ENCODE measurements around the gene PNPLA2. TPM values are rescaled to one million over a fixed set of nuclear protein-coding genes. Genes with fewer than 3 reads are reported as not detected.

The PNPLA2 gene
- 10 to 100 TPM; 10.9 to 42.3 (median 23.4) TPM for polyA plus RNA-seq

DNA sequence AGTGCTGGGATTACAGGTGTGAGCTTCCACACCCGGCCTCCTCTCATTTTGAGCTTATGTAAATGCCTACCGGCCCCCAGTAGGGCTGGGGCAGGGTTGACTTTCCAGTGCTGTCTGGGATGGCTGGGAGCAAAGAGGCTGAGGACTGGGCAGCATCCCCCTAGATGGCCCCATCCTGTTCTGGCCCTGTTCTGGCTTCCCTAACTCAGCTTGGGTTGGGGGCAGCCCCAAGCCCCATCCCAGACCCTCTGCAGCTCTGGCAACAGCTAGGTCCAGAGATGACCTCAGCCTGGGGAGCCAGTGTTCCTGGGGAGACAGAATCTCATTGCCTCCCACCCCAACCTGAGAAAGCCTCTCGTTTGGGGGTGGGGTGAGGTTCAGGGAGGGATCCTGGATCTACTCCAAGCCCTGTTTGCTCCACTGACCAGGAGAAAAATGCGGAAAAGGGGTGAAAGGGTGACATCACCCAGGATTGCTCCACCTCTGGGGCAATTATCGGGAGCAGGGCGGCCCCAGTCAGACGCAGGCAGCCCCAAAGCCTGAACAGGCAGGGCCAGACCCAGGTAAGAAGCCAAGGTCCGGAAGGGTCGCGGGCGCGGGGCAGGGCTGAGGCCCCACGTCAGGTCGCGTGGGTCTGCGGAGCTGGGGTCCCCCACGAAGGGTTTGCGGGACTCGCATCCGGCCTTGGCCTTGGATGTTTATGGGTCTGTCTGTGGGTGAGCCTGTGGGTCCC lies at the start of gene PNPLA2:
TSS of gene PNPLA2 (plus strand) at position 519 of the 733 bp plus-strand sequence. CDS start 805 bp downstream, outside the sequence.
- peak within 1 kb of the TSS; percentile 39 to 94 (median 70) for H3K27ac Mint-ChIP-seq
- no peaks in the 10 kb centered on the region for H3K36me3 Mint-ChIP-seq
- H3K9me3 Mint-ChIP-seq: no peaks in the 10 kb centered on the region
- H3K4me3 Mint-ChIP-seq: peak within 1 kb of the TSS; percentile 81 to 92 (median 89)
- DNase-seq: no peak
- peaks cover 0 to 13% (median 2%) of the 10 kb centered on the region in 3 donors for H3K27me3 Mint-ChIP-seq (ENCODE audit: low read depth in 3 of 3)
- H3K4me1 Mint-ChIP-seq: peaks cover 0 to 18% of the 10 kb centered on the region in 2 donors

DNA sequence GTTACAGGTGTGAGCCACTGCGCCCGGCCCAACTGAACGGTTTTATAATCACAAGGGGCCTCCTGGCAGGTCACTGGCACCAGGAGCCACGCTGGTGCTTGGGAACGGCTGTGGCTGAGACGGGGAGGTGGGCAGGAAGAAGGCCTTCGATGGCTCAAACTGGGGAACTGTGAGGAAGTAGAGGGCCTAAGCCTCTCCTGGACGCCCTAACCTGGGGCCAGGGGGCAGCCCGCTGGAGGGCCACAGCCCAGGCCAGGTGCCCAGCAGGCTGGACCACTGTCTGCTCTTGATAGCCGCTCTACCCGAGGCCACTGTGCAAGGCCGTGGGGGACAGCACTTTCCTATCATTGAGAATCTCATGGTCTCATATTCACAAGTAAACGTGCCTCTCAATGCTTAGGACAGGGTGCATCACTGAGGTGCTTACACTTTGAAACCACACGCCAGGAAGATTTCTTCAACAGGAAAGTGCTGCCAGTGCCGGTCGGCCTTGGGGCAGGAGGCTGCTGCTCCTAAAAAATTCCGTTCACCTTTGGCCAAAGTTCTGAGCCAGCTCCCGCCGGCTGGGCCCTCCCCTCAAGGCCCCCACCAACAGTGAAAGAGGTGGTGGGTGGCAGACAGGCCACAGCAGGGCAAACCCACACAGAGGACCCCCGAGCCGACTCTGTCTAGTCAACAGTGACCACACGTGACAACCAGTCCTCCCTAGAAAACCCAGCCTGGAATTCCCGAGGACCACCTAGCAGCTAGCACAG lies 48.6 kb upstream of the PNPLA2 start:
- no peak overlapping the region for H3K4me3 Mint-ChIP-seq
- H3K27ac Mint-ChIP-seq: no peak overlapping the region
- no peak for DNase-seq
- no peaks in the 10 kb centered on the region for H3K9me3 Mint-ChIP-seq
- H3K36me3 Mint-ChIP-seq: no peaks in the 10 kb centered on the region
- peaks cover 0 to under 1% of the 10 kb centered on the region in 2 donors for H3K4me1 Mint-ChIP-seq
- peaks cover 0 to 2% (median 0%) of the 10 kb centered on the region in 3 donors for H3K27me3 Mint-ChIP-seq (ENCODE audit: low read depth in 3 of 3)

DNA sequence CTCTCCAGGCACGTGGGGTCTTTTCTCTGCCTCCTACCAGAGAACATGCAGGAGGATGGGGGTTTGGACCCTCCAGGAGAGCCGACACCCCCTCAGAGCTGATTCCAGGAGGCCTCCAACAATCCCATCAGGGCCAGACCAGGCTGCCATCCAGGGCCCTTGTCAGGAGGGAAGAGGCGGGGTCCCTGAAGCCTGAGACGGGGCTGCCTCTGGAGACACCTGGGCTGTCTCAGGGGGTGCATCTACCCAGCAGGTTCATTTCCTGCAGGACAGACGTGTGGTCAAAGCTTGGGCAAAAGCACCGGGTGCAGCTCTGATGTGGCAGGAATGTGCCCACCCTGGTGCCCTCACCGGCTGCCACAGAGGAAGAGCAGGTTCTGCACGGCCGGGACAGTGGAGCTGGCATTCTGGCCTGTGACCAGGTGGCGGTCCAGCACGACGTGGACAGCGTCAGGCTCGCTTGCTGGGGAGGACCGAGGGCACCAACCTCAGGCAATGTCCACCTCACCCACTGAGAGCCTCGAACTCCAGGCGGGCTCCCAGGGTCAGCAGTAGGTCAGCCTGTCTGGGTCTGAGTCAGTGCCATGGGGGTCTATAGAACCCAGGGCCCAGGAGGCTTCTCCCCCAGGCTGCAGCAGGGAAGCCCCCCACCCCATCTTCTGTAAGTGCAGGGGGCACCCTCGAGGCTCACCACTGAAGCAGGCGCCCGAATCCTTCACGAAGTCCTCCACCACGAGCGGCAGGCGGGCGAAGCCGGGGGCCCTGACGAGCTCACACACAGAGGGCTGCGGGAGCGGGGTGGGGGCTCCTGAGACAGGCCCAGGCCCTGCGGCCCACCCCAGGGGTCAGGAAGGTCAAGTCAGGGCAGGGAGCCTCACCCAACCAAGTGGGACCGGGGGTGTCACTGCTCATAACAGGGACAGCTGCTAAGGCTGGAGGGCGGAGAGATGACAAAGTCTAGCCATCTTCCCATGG lies 47.8 kb upstream of the PNPLA2 start:
- H3K4me3 Mint-ChIP-seq: no peak overlapping the region

GRCh38 chr11:771617-772204 lies 47.0 kb upstream of the PNPLA2 start:
- Mint-ChIP-seq H3K36me3 (no peaks in the 10 kb centered on the region), H3K27me3 (ENCODE audit: low read depth in 3 of 3) (peaks cover 2 to 7% (median 2%) of the 10 kb centered on the region in 3 donors), H3K9me3 (no peaks in the 10 kb centered on the region), H3K4me3 (no peak overlapping the region), H3K27ac (no peak overlapping the region), H3K4me1 (peaks cover 6 to 14% of the 10 kb centered on the region in 2 donors)
- no peak for DNase-seq

More for the DNA sequence above, 47.8 kb upstream of the PNPLA2 start:
- Mint-ChIP-seq H3K27me3 (ENCODE audit: low read depth in 3 of 3) (peaks cover 2 to 4% (median 2%) of the 10 kb centered on the region in 3 donors), H3K36me3 (no peaks in the 10 kb centered on the region), H3K9me3 (no peaks in the 10 kb centered on the region), H3K27ac (no peak overlapping the region), H3K4me1 (peaks cover 6 to 8% of the 10 kb centered on the region in 2 donors)
- no peak for DNase-seq

GRCh38 chr11:772429-773390 lies 46.0 kb upstream of the PNPLA2 start:
- peaks cover 2 to 7% (median 2%) of the 10 kb centered on the region in 3 donors for H3K27me3 Mint-ChIP-seq (ENCODE audit: low read depth in 3 of 3)
- H3K4me3 Mint-ChIP-seq: no peak overlapping the region
- H3K4me1 Mint-ChIP-seq: peaks cover 6 to 14% of the 10 kb centered on the region in 2 donors

DNA sequence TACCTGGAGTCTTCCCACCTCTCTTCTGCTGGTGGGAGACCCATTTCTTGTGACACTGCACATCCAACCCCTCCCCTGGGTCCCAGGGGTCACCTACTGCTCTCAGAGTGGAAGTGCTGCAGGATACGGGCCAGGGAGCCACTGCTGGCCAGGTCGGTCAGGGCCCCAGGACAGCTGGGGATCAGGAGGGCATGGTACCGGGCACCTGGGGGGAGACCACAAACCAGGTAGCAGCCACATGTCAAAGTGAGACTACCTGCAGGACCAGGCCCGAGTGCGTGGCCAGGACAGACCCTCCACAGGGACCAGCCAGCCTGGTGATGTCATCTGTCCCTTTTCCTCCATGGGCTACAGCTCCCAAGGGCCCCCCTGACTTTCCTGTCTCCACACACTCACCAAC lies 45.3 kb upstream of the PNPLA2 start:
- Mint-ChIP-seq H3K9me3 (no peaks in the 10 kb centered on the region), H3K27ac (no peak overlapping the region), H3K4me3 (no peak overlapping the region)

More at GRCh38 chr11:772429-773390, 46.0 kb upstream of the PNPLA2 start:
- Mint-ChIP-seq H3K27ac (no peak overlapping the region), H3K36me3 (no peaks in the 10 kb centered on the region), H3K9me3 (no peaks in the 10 kb centered on the region)
- DNase-seq: no peak

GRCh38 chr11:773830-774229 lies 44.9 kb upstream of the PNPLA2 start:
- H3K36me3 Mint-ChIP-seq: no peaks in the 10 kb centered on the region

More for the DNA sequence above, 45.3 kb upstream of the PNPLA2 start:
- Mint-ChIP-seq H3K4me1 (peaks cover 6 to 20% of the 10 kb centered on the region in 2 donors), H3K36me3 (no peaks in the 10 kb centered on the region), H3K27me3 (ENCODE audit: low read depth in 3 of 3) (peaks cover 0 to 7% (median 2%) of the 10 kb centered on the region in 3 donors)
- no peak for DNase-seq

GRCh38 chr11:774873-775592 lies 43.7 kb upstream of the PNPLA2 start:
- H3K4me3 Mint-ChIP-seq: peak overlapping the region in 4 of 5 donors; percentile 64 to 81 (median 72)
- peak overlapping the region in 1 of 6 donors; percentile 74 for H3K27ac Mint-ChIP-seq
- no peaks in the 10 kb centered on the region for H3K36me3 Mint-ChIP-seq
- DNase-seq: no peak
- peaks cover 0 to 7% (median 2%) of the 10 kb centered on the region in 3 donors for H3K27me3 Mint-ChIP-seq (ENCODE audit: low read depth in 3 of 3)
- peaks cover 6 to 26% of the 10 kb centered on the region in 2 donors for H3K4me1 Mint-ChIP-seq
- no peaks in the 10 kb centered on the region for H3K9me3 Mint-ChIP-seq

More at GRCh38 chr11:773830-774229, 44.9 kb upstream of the PNPLA2 start:
- H3K27ac Mint-ChIP-seq: no peak overlapping the region
- H3K27me3 Mint-ChIP-seq (ENCODE audit: low read depth in 3 of 3): peaks cover 0 to 7% (median 2%) of the 10 kb centered on the region in 3 donors
- no peaks in the 10 kb centered on the region for H3K9me3 Mint-ChIP-seq
- DNase-seq: no peak
- H3K4me1 Mint-ChIP-seq: peaks cover 6 to 20% of the 10 kb centered on the region in 2 donors
- no peak overlapping the region for H3K4me3 Mint-ChIP-seq

- no peak for DNase-seq
- no peaks in the 10 kb centered on the region for H3K9me3 Mint-ChIP-seq
- no peaks in the 10 kb centered on the region for H3K36me3 Mint-ChIP-seq
- peak overlapping the region; percentile 73 to 81 (median 76) for H3K4me3 Mint-ChIP-seq
- peaks cover 0 to 7% (median 2%) of the 10 kb centered on the region in 3 donors for H3K27me3 Mint-ChIP-seq (ENCODE audit: low read depth in 3 of 3)
- H3K4me1 Mint-ChIP-seq: peaks cover 6 to 28% of the 10 kb centered on the region in 2 donors
- H3K27ac Mint-ChIP-seq: peak overlapping the region in 3 of 6 donors; percentile 28 to 57 (median 45)
Observed at GRCh38 chr11:776263-776560, 42.5 kb upstream of the PNPLA2 start.

- H3K27me3 Mint-ChIP-seq (ENCODE audit: low read depth in 3 of 3): peaks cover 0 to 7% (median 2%) of the 10 kb centered on the region in 3 donors
- no peaks in the 10 kb centered on the region for H3K9me3 Mint-ChIP-seq
- H3K36me3 Mint-ChIP-seq: no peaks in the 10 kb centered on the region
- peaks cover 6 to 28% of the 10 kb centered on the region in 2 donors for H3K4me1 Mint-ChIP-seq
- no peak for DNase-seq
- H3K27ac Mint-ChIP-seq: peak overlapping the region in 3 of 6 donors; percentile 28 to 57 (median 45)
- peak overlapping the region; percentile 73 to 81 (median 76) for H3K4me3 Mint-ChIP-seq
Observed at GRCh38 chr11:776561-777287, 42.0 kb upstream of the PNPLA2 start.

Measured in immature natural killer cell (primary cell).